ENCODE measurements around the gene C12orf50. TPM values are rescaled to one million over a fixed set of nuclear protein-coding genes. Genes with fewer than 3 reads are reported as not detected.
A peak's percentile ranks its signal among the peaks of the same experiment; 100 is the strongest.

C12orf50 gene
- total and polyA plus RNA-seq, 2 experiments from 2014 or later: 0.03 TPM; not detected in 1

DNA sequence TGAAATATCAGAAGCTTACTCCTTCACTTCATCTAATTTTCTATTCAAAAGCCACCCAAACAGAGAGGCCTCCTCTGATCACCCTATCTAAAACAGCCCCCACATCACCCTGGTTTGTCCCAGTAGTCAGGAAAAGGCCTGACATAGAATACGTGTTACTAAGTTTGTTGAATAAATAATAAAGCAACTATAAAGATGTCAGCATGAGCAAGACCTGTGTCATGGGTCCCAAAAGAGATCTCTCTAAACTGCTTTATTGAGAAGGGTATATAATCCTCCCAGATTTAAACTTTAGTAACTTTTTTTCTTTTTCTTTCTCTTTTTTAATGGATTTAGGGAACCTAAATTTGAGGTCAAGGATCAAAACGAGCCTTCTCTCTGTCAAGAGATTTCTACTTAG is 27.4 kb upstream of the C12orf50 start:
- H3F3A ChIP-seq (replicated peaks; ENCODE audit: low read depth): no peaks in the 10 kb centered on the region
- H3K4me1 ChIP-seq (ENCODE audit: insufficient read depth): no peaks in the 10 kb centered on the region
- no peaks in the 10 kb centered on the region for H3K27me3 ChIP-seq (ENCODE audit: insufficient read depth)
- Mint-ChIP-seq H3K9me3 (no peaks in the 10 kb centered on the region), H3K27ac (0 out of 2 replicates have a peak overlapping the region, but pooled peaks have one; percentile 39), H3K4me1 (no peaks in the 10 kb centered on the region), H3K27me3 (ENCODE audit: insufficient read depth, low read depth, poor library complexity) (no peaks in the 10 kb centered on the region), H3K36me3 (ENCODE audit: low read depth) (no peaks in the 10 kb centered on the region), H3K4me3 (no peak overlapping the region)
- no peak for DNase-seq (ENCODE audit: low spot score)
- no peak overlapping the region for H3K27ac ChIP-seq (ENCODE audit: low read depth)
- no peaks in the 10 kb centered on the region for H4K20me1 ChIP-seq (replicated peaks; ENCODE audit: insufficient read depth)
- H3K79me2 ChIP-seq (replicated peaks; ENCODE audit: insufficient read depth): no peaks in the 10 kb centered on the region
- H3K4me3 ChIP-seq: no peak overlapping the region
- TF ChIP-seq CREB1 (CRISPR knock-in tag; IDR thresholded peaks at IDR 0.05; ENCODE audit: low read depth) (no peak), POLR2AphosphoS5 (IDR thresholded peaks at IDR 0.05; ENCODE audit: low read depth) (no peak)
- ATAC-seq: no peak
- no peak overlapping the region for H2AFZ ChIP-seq
- H3K4me2 ChIP-seq: no peak overlapping the region
- no peaks in the 10 kb centered on the region for H3K9me2 ChIP-seq (ENCODE audit: insufficient read depth)
- no peaks in the 10 kb centered on the region for H3K36me3 ChIP-seq (ENCODE audit: insufficient read depth)

DNA sequence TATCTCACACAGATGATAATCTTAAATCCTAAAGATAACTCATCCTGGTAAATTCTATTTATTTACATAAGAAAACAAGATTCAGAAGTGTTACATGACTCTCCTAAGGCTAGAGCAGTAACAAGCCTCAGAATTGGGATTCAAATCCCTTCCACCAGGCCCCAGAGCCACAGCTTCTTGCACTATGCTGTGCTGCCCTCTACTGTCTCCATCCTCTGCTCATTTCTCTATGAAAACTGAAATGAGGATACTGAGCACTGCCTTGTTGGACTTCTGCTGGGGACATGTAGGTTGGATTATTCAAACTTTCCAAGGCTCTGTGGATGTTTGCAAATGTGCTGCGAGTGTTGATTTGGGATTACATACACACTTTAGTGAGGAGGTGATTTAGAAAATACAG is 23.5 kb upstream of the C12orf50 start:
- no peaks in the 10 kb centered on the region for H3K27me3 ChIP-seq (ENCODE audit: insufficient read depth)
- H3F3A ChIP-seq (replicated peaks; ENCODE audit: low read depth): no peaks in the 10 kb centered on the region
- H3K36me3 ChIP-seq (ENCODE audit: insufficient read depth): peaks cover 9% of the 10 kb centered on the region; the same call in 1 of the 2 replicates
- no peaks in the 10 kb centered on the region for H3K4me1 ChIP-seq (ENCODE audit: insufficient read depth)
- no peaks in the 10 kb centered on the region for H3K79me2 ChIP-seq (replicated peaks; ENCODE audit: insufficient read depth)
- no peak overlapping the region for H3K4me3 ChIP-seq
- TF ChIP-seq, protein P1, sequence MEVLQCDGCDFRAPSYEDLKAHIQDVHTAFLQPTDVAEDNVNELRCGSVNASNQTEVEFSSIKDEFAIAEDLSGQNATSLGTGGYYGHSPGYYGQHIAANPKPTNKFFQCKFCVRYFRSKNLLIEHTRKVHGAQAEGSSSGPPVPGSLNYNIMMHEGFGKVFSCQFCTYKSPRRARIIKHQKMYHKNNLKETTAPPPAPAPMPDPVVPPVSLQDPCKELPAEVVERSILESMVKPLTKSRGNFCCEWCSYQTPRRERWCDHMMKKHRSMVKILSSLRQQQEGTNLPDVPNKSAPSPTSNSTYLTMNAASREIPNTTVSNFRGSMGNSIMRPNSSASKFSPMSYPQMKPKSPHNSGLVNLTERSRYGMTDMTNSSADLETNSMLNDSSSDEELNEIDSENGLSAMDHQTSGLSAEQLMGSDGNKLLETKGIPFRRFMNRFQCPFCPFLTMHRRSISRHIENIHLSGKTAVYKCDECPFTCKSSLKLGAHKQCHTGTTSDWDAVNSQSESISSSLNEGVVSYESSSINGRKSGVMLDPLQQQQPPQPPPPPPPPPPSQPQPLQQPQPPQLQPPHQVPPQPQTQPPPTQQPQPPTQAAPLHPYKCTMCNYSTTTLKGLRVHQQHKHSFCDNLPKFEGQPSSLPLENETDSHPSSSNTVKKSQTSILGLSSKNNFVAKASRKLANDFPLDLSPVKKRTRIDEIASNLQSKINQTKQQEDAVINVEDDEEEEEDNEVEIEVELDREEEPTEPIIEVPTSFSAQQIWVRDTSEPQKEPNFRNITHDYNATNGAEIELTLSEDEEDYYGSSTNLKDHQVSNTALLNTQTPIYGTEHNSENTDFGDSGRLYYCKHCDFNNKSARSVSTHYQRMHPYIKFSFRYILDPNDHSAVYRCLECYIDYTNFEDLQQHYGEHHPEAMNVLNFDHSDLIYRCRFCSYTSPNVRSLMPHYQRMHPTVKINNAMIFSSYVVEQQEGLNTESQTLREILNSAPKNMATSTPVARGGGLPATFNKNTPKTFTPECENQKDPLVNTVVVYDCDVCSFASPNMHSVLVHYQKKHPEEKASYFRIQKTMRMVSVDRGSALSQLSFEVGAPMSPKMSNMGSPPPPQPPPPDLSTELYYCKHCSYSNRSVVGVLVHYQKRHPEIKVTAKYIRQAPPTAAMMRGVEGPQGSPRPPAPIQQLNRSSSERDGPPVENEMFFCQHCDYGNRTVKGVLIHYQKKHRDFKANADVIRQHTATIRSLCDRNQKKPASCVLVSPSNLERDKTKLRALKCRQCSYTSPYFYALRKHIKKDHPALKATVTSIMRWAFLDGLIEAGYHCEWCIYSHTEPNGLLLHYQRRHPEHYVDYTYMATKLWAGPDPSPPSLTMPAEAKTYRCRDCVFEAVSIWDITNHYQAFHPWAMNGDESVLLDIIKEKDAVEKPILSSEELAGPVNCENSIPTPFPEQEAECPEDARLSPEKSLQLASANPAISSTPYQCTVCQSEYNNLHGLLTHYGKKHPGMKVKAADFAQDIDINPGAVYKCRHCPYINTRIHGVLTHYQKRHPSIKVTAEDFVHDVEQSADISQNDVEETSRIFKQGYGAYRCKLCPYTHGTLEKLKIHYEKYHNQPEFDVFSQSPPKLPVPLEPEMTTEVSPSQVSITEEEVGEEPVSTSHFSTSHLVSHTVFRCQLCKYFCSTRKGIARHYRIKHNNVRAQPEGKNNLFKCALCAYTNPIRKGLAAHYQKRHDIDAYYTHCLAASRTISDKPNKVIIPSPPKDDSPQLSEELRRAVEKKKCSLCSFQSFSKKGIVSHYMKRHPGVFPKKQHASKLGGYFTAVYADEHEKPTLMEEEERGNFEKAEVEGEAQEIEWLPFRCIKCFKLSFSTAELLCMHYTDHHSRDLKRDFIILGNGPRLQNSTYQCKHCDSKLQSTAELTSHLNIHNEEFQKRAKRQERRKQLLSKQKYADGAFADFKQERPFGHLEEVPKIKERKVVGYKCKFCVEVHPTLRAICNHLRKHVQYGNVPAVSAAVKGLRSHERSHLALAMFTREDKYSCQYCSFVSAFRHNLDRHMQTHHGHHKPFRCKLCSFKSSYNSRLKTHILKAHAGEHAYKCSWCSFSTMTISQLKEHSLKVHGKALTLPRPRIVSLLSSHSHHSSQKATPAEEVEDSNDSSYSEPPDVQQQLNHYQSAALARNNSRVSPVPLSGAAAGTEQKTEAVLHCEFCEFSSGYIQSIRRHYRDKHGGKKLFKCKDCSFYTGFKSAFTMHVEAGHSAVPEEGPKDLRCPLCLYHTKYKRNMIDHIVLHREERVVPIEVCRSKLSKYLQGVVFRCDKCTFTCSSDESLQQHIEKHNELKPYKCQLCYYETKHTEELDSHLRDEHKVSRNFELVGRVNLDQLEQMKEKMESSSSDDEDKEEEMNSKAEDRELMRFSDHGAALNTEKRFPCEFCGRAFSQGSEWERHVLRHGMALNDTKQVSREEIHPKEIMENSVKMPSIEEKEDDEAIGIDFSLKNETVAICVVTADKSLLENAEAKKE (CRISPR knock-in tag; IDR thresholded peaks at IDR 0.05): no peak
- no peak for TF ChIP-seq NANOG (IDR thresholded peaks at IDR 0.05; ENCODE audit: borderline replicate concordance)
- no peak for TF ChIP-seq EZH2phosphoT487 (IDR thresholded peaks at IDR 0.05; ENCODE audit: unreplicated experiment)
- TF ChIP-seq, protein P2, sequence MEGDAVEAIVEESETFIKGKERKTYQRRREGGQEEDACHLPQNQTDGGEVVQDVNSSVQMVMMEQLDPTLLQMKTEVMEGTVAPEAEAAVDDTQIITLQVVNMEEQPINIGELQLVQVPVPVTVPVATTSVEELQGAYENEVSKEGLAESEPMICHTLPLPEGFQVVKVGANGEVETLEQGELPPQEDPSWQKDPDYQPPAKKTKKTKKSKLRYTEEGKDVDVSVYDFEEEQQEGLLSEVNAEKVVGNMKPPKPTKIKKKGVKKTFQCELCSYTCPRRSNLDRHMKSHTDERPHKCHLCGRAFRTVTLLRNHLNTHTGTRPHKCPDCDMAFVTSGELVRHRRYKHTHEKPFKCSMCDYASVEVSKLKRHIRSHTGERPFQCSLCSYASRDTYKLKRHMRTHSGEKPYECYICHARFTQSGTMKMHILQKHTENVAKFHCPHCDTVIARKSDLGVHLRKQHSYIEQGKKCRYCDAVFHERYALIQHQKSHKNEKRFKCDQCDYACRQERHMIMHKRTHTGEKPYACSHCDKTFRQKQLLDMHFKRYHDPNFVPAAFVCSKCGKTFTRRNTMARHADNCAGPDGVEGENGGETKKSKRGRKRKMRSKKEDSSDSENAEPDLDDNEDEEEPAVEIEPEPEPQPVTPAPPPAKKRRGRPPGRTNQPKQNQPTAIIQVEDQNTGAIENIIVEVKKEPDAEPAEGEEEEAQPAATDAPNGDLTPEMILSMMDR (conservative IDR thresholded peaks at IDR 0.05; ENCODE audit: low read depth in 2 of 2): peak; percentile 54 to 80
- no peak for TF ChIP-seq POLR2AphosphoS5 (IDR thresholded peaks at IDR 0.05; ENCODE audit: low read depth)
- ATAC-seq (peak; percentile 84), DNase-seq (ENCODE audit: low spot score) (peak; percentile 62)
- no peaks in the 10 kb centered on the region for H3K9me2 ChIP-seq (ENCODE audit: insufficient read depth)
- no peak overlapping the region for H3K4me3 Mint-ChIP-seq
- H3K27ac ChIP-seq (ENCODE audit: low read depth): no peak overlapping the region
- no peaks in the 10 kb centered on the region for H3K9me3 Mint-ChIP-seq
- H3K4me2 ChIP-seq: no peak overlapping the region
- H3K4me1 Mint-ChIP-seq: no peaks in the 10 kb centered on the region
- H3K27me3 Mint-ChIP-seq (ENCODE audit: insufficient read depth, low read depth, poor library complexity): no peaks in the 10 kb centered on the region
- no peak overlapping the region for H2AFZ ChIP-seq
- H3K36me3 Mint-ChIP-seq (ENCODE audit: low read depth): peaks cover 7% of the 10 kb centered on the region; the same call in 2 of the 3 replicates
- H4K20me1 ChIP-seq (replicated peaks; ENCODE audit: insufficient read depth): no peaks in the 10 kb centered on the region; the same call in 1 of the 2 replicates
- no peak overlapping the region for H3K27ac Mint-ChIP-seq
